T-cell (primary cell): ENCODE data around the gene GRAPL. TPM values are rescaled to one million over a fixed set of nuclear protein-coding genes. Genes with fewer than 3 reads are reported as not detected.
"Not testable (repeated sequence)": the region's sequence is repeated elsewhere in the genome, so short reads cannot be mapped to it uniquely, and the experiment has no call there.

Experiments used
- ATAC-seq, 4 experiments: fragments of 200-7000 bp in 3 of 4; fragments of 150-1000 bp in 1 of 4; cut with Tn5 transposase; replicated peaks in 1 of 4; 1 replicate in 3 of 4; 2 replicates in 1 of 4; pipeline ENCODE4 v1.10.0; 2021; ENCODE audit warnings: moderate library complexity in 3 of 4, mild to moderate bottlenecking in 2 of 4, moderate number of reproducible peaks in 1 of 4
- CTCF ChIA-PET, 2 donors: fragments of 300-600 bp; sonication (Branson Sonifier 250); formaldehyde crosslinking; loops; one replicate each; lab custom pipeline; 2022; ENCODE audit warnings: antibody characterized with exemption in 2 of 2; lab: Charles Lee
- POLR2A ChIA-PET, 2 donors: fragments of 300-600 bp; sonication (Branson Sonifier 250); formaldehyde crosslinking; loops; one replicate each; lab custom pipeline; 2022; ENCODE audit warnings: antibody characterized with exemption in 2 of 2; lab: Charles Lee
- DNase-seq, 35 experiments: peaks; one replicate each; pipeline versions ENCODE4 v3.0.0 to v3.0.0-alpha.2; 2013 to 2023
- H3K27ac ChIP-seq: one replicate; pipeline ENCODE4 v1.5.1; 2013; ENCODE audit warnings: low read length
- H3K27me3 ChIP-seq, 2 experiments: replicated peaks in 1 of 2; 1 replicate in 1 of 2; 2 replicates in 1 of 2; pipeline versions ENCODE4 v1.6.1 to v1.7.0; 2013; ENCODE audit warnings: low read length in 1 of 2, mixed read lengths in 1 of 2; ENCODE audit not compliant: control insufficient read depth in 2 of 2, insufficient read depth in 2 of 2; ENCODE audit errors: extremely low read depth in 1 of 2
- H3K36me3 ChIP-seq, 2 donors: 1 replicate in 1 of 2; 2 replicates in 1 of 2; pipeline versions ENCODE4 v1.6.1 to v1.7.0; 2013; ENCODE audit warnings: low read length in 1 of 2; ENCODE audit not compliant: control insufficient read depth in 2 of 2, insufficient read depth in 1 of 2; ENCODE audit errors: extremely low read depth in 1 of 2
- H3K4me1 ChIP-seq, 2 experiments: 1 replicate in 1 of 2; 2 replicates in 1 of 2; pipeline versions ENCODE4 v1.6.1 to v1.7.0; 2013; ENCODE audit warnings: low read length in 2 of 2, mixed read lengths in 1 of 2; ENCODE audit not compliant: insufficient read depth in 2 of 2, control insufficient read depth in 1 of 2; ENCODE audit errors: extremely low read depth in 1 of 2
- H3K4me3 ChIP-seq, 2 donors: 1 replicate in 1 of 2; 2 replicates in 1 of 2; pipeline versions ENCODE4 v1.5.1 to v1.7.0; 2013; ENCODE audit warnings: mild to moderate bottlenecking in 2 of 2, low read length in 1 of 2, moderate library complexity in 1 of 2; ENCODE audit not compliant: control insufficient read depth in 1 of 2; ENCODE audit errors: extremely low read depth in 1 of 2
- H3K9me3 ChIP-seq: 2 replicates; pipeline ENCODE4 v1.7.0; 2013
- H3K27ac Mint-ChIP-seq, 2 donors: one replicate each; pipeline ENCODE4 v1.8.0; 2020 to 2021; ENCODE audit warnings: mild to moderate bottlenecking in 2 of 2, mixed read lengths in 2 of 2
- H3K27me3 Mint-ChIP-seq, 2 donors: one replicate each; pipeline ENCODE4 v1.8.0; 2021 to 2022; ENCODE audit warnings: mixed read lengths in 2 of 2
- H3K36me3 Mint-ChIP-seq: one replicate; pipeline ENCODE4 v1.8.0; 2021; ENCODE audit warnings: mixed read lengths
- H3K4me1 Mint-ChIP-seq, 3 donors: one replicate each; pipeline ENCODE4 v1.8.0; 2020 to 2022; ENCODE audit warnings: mixed read lengths in 3 of 3, mild to moderate bottlenecking in 1 of 3
- H3K4me3 Mint-ChIP-seq, 3 donors: one replicate each; pipeline ENCODE4 v1.8.0; 2020 to 2022; ENCODE audit warnings: mild to moderate bottlenecking in 3 of 3, mixed read lengths in 3 of 3, moderate library complexity in 3 of 3
- H3K9me3 Mint-ChIP-seq, 3 donors: one replicate each; pipeline ENCODE4 v1.8.0; 2020 to 2022; ENCODE audit warnings: mixed read lengths in 3 of 3
- WGBS: methylation state at CpG from one replicate; pipeline ENCODE4 v1.1.5; 2013; ENCODE audit warnings: missing lambda C conversion rate; ENCODE audit not compliant: insufficient coverage; 5-methylcytosine and 5-hydroxymethylcytosine counted together
- total RNA-seq, 35 experiments: library from RNA in 6 of 35; stranded (reverse) in 6 of 35; fragments of 120-200 nt in 1 of 35; gene quantifications; one replicate each; pipeline versions ENCODE4 v1.2.1 to v1.2.4 and lab custom pipeline; 2013 to 2026

The GRAPL gene
- total RNA-seq, 5 donors from 2014 or later (not counting 1 experiment from before 2014, with no cell fraction given) = 28.0 to 106 (median 85.5) TPM

- DNase-seq, CTCF ChIA-PET, H3K9me3 ChIP-seq, H3K9me3 Mint-ChIP-seq, H3K4me1 ChIP-seq, H3K27me3 ChIP-seq, H3K4me1 Mint-ChIP-seq, H3K4me3 ChIP-seq, ATAC-seq, H3K27ac ChIP-seq, H3K27me3 Mint-ChIP-seq, POLR2A ChIA-PET, H3K27ac Mint-ChIP-seq, H3K4me3 Mint-ChIP-seq, H3K36me3 Mint-ChIP-seq, H3K36me3 ChIP-seq: not testable (repeated sequence)
- no CpG with 5 or more reads among the region's 11 CpGs for WGBS
These were observed 18.1 kb downstream of the GRAPL start for GRCh38 chr17:19145471-19145870.

GRCh38 chr17:19150678-19151615 is 23.6 kb downstream of the GRAPL start:
- H3K27me3 Mint-ChIP-seq, H3K4me1 Mint-ChIP-seq, H3K4me3 Mint-ChIP-seq, H3K4me3 ChIP-seq, H3K9me3 ChIP-seq, CTCF ChIA-PET, H3K27ac ChIP-seq, H3K36me3 ChIP-seq, POLR2A ChIA-PET, H3K4me1 ChIP-seq, DNase-seq, H3K27ac Mint-ChIP-seq, H3K9me3 Mint-ChIP-seq, H3K27me3 ChIP-seq, H3K36me3 Mint-ChIP-seq, ATAC-seq: not testable (repeated sequence)
- no CpG with 5 or more reads among the region's 9 CpGs for WGBS

GRCh38 chr17:19157628-19158027 is 30.2 kb downstream of the GRAPL start:
- ATAC-seq, H3K27me3 ChIP-seq, H3K9me3 Mint-ChIP-seq, H3K4me1 ChIP-seq, POLR2A ChIA-PET, H3K27ac ChIP-seq, H3K4me3 ChIP-seq, DNase-seq, H3K4me3 Mint-ChIP-seq, H3K27ac Mint-ChIP-seq, H3K4me1 Mint-ChIP-seq, CTCF ChIA-PET, H3K36me3 ChIP-seq, H3K36me3 Mint-ChIP-seq, H3K27me3 Mint-ChIP-seq, H3K9me3 ChIP-seq: not testable (repeated sequence)
- no CpG with 5 or more reads among the region's 8 CpGs for WGBS

- CTCF ChIA-PET, H3K27ac Mint-ChIP-seq, H3K4me1 ChIP-seq, H3K4me1 Mint-ChIP-seq, H3K9me3 Mint-ChIP-seq, H3K27me3 Mint-ChIP-seq, H3K36me3 Mint-ChIP-seq, H3K9me3 ChIP-seq, H3K27ac ChIP-seq, H3K36me3 ChIP-seq, H3K4me3 Mint-ChIP-seq, POLR2A ChIA-PET, H3K27me3 ChIP-seq, H3K4me3 ChIP-seq, ATAC-seq, DNase-seq: not testable (repeated sequence)
- WGBS = no CpG with 5 or more reads among the region's 10 CpGs
These were observed 31.1 kb downstream of the GRAPL start for GRCh38 chr17:19158478-19158877.

GRCh38 chr17:19158938-19159337 is 31.5 kb downstream of the GRAPL start:
- H3K36me3 Mint-ChIP-seq, POLR2A ChIA-PET, H3K27ac ChIP-seq, H3K9me3 Mint-ChIP-seq, H3K4me3 ChIP-seq, H3K36me3 ChIP-seq, H3K27me3 Mint-ChIP-seq, H3K27ac Mint-ChIP-seq, CTCF ChIA-PET, H3K4me3 Mint-ChIP-seq, DNase-seq, H3K4me1 ChIP-seq, H3K4me1 Mint-ChIP-seq, H3K9me3 ChIP-seq, ATAC-seq, H3K27me3 ChIP-seq: not testable (repeated sequence)
- no CpG with 5 or more reads among the region's 2 CpGs for WGBS

GRCh38 chr17:19161308-19162107 is 34.1 kb downstream of the GRAPL start:
- H3K27me3 ChIP-seq, CTCF ChIA-PET, POLR2A ChIA-PET, H3K27ac ChIP-seq, H3K9me3 ChIP-seq, H3K27ac Mint-ChIP-seq, DNase-seq, H3K4me1 ChIP-seq, H3K36me3 ChIP-seq, H3K27me3 Mint-ChIP-seq, H3K9me3 Mint-ChIP-seq, H3K4me1 Mint-ChIP-seq, H3K36me3 Mint-ChIP-seq, H3K4me3 ChIP-seq, H3K4me3 Mint-ChIP-seq: not testable (repeated sequence)
- WGBS = no CpG with 5 or more reads among the region's 13 CpGs
- ATAC-seq = peak; percentile 48 to 78 (median 73)
